Cardiac septum (tissue), 1 donor: Measurements from ENCODE around the gene VSIG10L2. TPM values are rescaled to one million over a fixed set of nuclear protein-coding genes. Genes with fewer than 3 reads are reported as not detected.

Experiments used
- DNase-seq: peaks from one replicate; pipeline ENCODE4 v3.0.0-alpha.2; 2020; ENCODE audit warnings: low spot score
- intact Hi-C: fragments of 100-400 bp; cut with DNase I; formaldehyde crosslinking; loops from one replicate; pipeline ENCODE4 v1.14.0; 2022
- total RNA-seq: library from RNA; stranded (reverse); fragmentation: NEBNext Ultra II Directional; extraction: Animal tissue kit (Norgen Biotek cat#: 25700); gene quantifications from one replicate; pipeline ENCODE4 v1.2.1, GENCODE V29; 2021
- donor health status: DM: no; HTN: no; CAD: no.

VSIG10L2 gene
- total RNA-seq, 1 donor from 2014 or later = not detected

DNA sequence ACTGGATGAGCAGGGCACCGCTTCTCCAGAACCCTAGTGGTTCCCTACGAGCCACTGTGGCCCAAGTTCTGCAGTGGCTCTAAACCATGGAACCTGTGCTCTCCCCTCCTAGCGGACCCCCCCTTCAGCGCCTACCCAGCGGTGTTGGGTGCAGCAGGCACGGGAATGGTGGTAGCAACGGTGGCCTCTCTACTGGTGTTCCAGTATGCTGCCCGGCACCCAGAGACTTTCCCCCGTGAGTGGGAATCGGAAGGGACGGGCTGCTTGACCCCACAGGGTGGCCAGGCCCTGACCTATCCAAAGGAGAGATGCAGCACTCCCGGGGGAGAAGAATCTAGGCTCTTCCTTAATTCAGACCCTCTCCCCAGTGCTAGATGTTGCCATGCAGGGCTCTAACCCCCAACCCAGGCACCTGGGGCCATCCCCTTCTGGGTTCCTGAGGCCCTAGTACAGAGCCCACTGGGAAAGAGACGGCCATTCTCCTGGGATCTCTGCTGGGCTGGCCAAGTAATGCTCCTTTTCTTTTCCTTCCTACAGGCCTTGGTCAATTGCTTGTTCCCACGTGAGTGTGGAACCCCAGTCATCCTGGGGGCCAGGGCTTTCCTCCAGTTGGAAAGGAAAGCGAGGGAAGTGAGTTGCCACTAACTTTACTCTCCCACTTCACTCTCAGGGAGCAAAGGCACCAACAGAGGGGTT lies 9.2 kb downstream of the VSIG10L2 start:
- peak; percentile 57 for DNase-seq
- intact Hi-C loops = no loop called here

DNA sequence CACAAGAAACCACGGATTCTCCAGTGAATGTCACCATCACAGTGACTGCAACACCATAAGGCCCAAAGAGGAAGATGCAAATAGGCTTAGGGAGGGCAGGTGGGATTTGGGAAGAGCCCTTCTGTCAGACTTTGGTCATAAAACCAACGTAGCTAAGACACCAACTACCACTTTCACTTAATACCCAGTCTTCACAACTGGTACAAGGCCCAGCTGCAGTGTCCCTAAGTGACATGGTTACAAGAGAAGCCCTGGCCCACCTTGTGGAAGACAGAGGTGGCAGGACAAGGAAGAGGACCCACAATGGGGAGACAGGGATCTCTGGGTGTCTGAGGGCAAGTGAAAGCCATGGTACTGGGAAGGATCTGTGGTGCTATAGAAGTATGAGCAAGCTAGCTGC lies 10.0 kb downstream of the VSIG10L2 start:
- DNase-seq = no peak
- intact Hi-C loops = no loop called here

DNA sequence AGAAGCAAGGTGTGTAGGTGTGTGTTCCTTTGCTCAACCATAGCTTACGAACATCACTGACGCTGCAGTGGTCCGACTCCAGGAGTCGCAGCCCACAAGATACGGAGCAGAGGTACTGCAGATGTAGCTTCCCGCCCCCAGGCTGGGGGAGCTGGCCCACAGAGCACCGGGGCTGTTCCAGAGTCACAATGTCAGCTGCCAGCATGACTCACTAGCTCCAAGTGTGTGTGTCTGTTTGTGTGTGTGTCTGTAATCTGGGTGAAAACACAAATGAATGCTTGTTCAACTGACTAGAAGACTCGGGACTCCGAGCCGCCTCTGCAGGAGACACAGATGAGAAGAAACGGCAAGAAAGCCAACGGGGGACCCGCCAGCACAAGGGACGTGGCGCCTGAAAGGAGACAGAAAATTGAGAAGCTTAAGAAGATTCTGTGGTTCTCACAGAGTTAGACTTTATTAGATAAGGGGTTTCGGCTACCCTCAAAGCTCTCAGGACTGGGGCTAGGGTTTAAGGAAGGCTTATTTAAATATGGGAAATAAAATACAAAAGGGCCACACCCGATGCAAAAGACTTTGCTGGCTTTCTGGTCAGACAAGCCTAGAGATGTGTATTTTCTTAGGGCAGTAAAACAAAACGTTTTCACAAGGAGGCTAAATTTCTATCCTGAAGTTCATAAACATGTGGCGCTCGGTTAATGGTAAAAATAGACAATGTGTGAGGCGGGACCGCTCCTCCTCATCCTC lies 10.7 kb downstream of the VSIG10L2 start:
- no peak for DNase-seq
- intact Hi-C loops = no loop called here

DNA sequence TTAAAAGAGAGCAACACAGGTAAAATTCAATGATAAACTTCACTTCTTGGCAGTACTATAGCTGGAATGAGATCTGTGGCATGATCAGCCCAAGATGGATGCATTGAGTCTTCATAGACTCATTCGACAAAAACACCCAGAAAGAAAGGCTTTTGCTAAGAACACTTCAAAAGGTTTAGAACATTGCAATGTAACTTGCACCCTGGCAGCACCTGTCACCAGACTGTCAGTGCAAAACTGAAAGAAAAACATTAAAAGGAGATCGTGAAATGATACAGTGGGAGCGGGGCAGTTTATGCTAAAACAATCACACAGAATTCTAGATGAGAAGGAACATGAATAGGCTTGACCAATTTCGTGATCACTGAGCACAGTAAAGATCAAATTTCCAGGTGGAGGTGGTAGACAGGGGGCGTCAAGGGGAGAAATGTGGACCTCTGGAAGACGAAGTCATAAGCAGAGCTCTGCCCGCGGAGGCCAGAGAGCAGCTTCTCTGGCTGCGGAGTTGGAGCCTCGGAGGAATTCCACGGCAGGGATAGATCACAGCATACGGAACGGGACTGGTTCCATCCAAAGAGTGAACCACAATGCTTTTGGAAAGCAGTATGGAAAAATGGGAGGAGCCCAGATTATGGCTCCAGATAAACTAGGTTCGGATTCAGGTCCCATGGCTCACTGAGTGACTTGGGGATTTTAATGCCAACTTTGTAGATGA lies 11.9 kb downstream of the VSIG10L2 start:
- intact Hi-C loops = no loop called here
- DNase-seq = no peak

DNA sequence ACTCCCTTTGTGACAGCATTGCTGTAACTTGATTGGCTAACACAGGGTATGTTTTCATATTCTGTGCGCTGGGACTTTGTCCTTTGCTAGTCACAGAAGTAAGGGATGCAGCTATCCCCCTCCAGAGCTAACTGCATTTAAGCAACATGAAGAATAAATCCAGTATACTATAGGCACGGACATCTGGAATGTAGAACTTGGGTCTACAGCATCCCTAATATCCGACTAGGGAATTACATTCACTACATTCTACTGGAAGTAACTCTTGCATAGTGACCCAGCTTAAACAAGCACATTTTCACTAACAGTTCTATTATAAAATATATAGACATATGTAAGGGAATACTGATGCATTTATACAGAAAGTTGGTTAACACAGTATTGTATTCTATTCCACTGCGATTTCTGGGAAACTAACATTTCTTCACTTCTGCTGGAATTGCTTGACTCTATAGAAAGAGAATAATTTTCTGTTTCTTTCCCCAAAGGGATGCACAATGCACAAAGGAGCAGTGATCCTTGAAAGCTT lies 13.1 kb downstream of the VSIG10L2 start:
- no peak for DNase-seq
- intact Hi-C loops = no loop called here

DNA sequence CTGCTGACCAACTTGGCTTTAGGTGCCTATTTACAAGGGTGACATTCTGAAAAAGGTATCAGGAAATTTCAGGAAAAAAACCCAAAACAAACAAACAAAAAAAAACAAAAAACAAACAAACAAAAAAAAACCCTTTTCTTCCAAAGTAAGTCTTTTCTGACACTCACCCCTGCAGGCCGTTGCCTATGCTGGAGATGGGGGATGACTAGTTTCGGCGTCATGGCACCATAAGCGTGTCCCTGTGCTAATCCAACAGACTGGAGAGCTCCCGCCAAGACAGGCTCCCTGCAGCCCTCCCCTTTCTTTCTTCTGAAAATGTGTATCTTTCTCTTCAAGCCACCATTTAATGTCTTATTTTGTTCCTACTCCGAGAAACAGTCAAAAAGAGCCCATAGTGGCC lies 13.7 kb downstream of the VSIG10L2 start:
- intact Hi-C loops = no loop called here
- DNase-seq = no peak

DNA sequence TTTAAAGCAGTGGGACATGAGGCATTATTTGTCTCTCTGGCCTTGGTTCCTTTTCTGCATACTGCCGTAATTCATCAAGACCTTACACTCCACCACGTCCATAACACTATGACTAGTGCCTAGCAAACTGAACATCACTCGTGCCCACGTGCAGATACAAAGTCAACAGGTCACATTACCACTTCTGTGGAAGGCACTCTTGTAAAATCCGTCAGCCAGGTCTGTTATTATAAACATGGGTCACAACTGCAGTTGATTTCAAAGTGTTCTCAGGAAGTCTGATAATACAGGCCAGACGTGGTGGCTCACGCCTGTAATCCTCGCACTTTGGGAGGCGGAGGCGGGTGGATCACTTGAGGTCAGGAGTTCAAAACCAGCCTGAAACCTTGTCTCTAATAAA lies 14.1 kb downstream of the VSIG10L2 start:
- no peak for DNase-seq
- intact Hi-C loops = no loop called here

DNA sequence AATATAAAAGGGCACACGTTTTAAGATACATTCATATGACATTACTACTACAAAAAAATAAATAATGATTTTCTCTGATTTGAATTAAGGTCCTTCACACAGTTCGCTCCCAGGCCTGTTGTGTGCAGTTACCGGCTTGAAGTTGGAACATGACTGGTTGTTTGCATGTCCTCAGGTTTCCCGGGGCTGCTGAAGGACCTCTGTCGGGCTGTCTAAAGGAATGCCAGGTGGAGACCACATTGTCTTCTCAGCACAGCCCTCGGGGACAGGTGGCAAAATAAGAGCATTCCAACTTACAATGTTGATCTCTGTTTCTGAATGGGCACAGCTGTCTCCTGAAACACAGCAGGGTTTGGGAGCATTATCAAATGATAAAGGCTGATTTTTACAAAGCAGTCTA lies 14.9 kb downstream of the VSIG10L2 start:
- intact Hi-C loops = no loop called here
- no peak for DNase-seq

DNA sequence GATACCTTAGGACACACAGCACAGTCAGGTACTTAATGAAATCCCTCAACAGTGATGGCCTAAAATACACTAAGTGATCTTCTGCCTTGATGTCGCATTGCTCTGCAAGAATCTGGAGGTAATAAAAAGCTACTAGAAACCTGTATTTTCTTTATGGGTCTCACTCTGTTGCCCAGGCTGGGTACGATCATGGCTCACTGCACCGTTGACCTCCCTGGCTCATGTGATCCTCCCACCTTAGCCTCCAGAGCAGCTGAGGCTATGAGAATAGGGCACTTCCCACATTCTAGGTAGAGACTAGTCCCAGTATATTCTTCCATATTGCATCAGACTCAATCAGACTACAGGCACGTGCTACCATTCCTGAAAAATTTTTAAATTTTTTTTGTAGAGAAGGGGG lies 21.7 kb downstream of the VSIG10L2 start:
- DNase-seq = no peak
- intact Hi-C loops = no loop called here

DNA sequence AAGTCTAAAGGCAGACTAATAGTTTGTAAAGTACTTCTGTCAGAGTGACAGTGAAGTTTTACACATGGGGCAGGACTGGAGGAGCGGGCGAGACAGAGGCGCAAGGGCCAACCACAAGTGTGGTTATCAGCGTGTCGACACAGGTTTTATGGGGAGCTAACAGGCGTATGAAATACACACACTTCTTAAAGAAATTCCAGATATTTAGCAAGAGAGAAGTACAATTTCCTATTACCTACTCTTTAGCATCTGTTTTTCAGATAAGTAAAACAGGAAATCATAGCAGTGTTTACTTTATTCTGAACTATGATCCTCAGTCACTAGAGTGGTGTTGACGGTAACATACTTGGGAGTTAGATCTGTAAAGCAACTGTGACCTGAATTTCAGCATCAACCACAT lies 22.5 kb downstream of the VSIG10L2 start:
- intact Hi-C loops = no loop called here
- DNase-seq = no peak

DNA sequence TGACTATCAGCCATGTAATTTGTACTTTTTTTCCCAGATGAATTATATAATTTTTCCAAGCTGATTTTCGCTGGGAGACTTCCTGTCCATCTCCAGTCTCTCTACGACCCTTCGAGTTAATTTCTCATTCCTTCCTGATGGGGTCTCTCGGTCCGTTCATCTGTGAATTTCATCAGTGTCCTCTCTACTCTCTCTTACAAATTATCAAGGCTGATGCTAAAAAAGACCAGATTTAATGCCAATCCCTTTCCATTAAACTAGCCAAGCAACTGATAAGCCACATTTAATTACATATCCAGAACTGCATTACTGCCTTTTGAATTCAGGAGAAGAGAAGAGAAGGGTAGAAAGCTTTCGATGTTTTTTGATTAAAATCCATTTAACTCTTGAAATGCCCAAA lies 25.8 kb downstream of the VSIG10L2 start:
- DNase-seq = no peak
- intact Hi-C loops = no loop called here

DNA sequence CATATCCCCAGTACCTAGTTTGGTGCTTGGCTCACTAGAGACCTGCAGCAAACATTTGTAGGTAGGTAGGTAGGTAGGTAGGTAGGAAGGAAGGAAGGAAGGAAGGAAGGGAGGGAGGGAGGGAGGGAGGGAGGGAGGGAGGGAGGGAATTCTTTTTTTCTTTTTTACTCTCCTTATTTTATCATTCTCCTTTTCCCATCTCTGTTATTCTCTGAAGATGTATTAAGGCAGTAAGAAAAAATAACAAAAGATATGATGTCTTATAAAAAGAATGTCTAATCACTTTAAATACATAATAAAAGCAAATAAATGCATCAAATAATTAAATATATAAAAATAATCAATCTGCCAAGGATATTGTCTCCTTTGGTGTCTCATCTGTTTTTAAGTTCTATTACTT lies 28.4 kb downstream of the VSIG10L2 start:
- intact Hi-C loops = no loop called here
- no peak for DNase-seq

DNA sequence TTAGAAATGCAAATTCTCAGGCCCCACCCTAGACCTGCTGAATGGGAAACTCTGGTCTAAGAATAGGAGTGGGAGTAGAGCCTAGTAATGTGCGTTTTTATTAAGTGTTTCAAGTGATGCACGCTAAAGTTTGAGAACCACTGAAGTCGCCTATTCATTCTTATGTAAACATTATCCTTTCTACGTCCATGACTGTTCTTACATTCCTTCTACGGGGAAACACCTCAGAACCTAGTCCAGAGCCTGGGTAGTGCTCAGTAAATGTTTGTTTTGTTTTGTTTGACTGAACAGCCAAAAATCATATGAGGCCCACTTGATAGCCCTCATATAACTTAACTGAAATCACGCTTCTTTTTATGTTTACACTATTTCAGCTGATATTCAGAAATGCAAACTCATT lies 29.8 kb downstream of the VSIG10L2 start:
- intact Hi-C loops = no loop called here
- no peak for DNase-seq

DNA sequence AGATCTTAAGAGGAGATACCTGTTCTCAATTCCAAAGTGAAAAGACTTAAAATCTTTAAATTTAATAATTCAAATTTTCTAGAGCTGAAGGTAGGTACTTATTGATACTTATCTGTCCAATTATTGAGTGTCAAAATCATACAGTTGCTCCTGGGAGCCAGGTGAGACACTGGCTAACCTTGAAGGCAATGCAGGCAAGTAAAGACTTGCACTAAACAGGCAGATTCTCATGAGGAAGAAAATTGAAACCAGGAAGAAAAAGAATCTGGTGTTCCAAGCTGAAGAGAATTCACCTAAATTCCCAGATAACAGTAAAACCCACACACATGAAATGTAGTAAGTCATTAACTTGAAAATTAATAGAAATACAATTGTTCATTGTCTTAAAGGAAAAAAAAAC lies 30.3 kb downstream of the VSIG10L2 start:
- intact Hi-C loops = no loop called here
- DNase-seq = no peak

DNA sequence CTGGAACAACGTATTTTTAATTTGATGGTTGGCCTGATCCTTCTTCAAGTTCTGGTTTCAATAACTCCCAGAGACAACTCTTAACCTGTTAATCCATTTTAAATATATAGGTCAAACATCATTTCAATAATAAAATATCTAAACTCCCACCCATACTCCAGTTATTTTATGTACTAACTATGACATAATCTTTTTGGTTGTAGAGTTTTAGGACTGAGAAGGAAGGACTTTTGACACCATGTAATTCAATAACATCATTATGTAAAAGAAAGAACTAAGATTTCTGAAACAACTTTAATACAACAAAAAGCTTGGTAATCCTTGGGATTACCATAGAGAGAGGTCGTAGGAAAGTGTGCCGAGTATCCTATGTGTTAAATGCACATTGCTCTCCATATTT lies 31.5 kb downstream of the VSIG10L2 start:
- DNase-seq = no peak
- intact Hi-C loops = no loop called here

DNA sequence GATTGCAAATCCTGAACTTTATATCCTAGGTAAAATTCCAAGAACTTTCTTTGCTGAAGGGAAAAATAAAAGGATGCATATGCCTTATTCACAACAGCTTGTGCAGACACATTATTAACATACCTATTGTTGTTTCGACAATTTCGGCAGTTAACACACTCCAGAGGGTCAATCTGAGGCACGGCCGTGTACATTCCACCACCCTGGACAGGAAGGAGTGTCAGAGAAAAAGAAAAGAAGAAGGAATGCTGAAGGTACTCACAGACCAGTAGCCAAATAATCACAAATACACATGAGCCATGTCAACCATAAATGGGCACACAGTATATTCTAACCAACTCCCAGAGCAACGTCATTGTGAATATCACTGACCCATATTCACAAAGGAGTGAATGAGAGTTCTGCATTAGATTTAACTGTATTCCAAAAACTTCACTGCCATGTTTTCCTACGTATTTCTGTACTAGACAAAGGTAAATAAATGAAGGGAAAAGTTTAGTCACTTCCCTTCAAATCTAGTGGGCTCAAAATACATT lies 32.4 kb downstream of the VSIG10L2 start:
- no peak for DNase-seq
- intact Hi-C loops = no loop called here

DNA sequence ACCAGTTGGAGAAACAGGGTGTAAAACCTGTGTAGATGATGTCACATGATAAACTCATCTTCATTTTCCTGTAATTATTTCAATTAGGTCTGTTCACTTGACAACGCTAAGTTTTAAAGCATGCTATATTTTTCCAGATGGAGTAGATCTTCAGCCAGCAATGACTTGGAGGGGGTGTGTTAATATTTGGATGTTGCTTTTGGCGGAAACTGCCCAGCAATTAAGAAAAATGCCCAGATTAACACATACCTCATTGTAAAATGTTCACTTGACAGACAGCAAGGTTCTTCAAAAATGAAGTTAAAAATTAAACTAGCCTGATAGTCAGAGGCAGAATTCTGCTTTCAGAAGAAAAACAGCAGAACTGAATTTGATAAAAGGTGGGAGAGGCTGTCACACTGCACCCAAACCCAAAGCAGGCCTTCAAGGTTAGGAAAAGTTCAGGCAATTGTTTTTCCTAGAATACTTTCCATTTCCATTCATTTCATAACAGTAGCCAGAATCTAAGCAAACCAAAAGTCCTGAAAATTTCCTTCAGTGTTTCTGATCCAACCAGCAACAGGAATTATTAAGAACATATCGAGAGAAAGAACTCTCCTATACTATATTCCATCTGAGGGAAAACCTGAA lies 33.0 kb downstream of the VSIG10L2 start:
- DNase-seq = no peak
- intact Hi-C loops = no loop called here

DNA sequence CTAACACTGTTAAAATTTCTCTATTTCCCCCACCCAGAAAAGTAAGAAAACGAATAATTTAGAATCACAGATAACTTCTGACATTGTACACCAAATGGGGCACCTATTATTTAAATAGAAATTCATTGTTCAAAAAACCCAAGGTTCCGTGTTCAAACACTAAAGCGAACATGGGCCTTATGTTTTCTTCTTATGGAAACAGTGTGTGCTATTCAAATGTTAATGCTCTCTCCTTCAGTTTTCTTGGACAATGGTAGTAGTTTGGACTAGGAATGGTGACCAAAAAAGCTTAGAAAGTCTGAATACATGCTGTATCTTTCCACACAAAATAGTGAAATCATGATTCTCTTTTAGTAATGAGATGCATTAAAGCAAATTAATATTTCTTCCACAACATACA lies 33.7 kb downstream of the VSIG10L2 start:
- intact Hi-C loops = no loop called here
- no peak for DNase-seq

DNA sequence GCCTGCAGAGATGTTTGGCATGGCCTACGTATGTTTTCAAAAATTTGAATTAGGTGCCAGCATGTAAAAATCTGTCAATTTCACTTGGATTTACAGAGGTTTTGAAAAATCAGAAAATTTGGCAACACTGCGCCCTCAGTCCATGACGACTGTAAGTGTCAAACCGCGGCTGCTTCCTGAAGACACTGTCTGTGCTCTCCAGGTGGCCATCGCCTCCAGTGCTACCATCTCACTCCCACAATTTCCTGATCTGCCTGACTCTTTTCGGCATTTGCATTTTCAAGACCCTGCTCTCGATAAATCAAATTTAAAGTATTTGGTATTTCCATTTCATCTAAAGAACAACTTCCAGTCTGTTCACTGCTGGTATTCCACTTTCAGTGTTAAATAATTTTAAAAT lies 34.6 kb downstream of the VSIG10L2 start:
- no peak for DNase-seq
- intact Hi-C loops = no loop called here

DNA sequence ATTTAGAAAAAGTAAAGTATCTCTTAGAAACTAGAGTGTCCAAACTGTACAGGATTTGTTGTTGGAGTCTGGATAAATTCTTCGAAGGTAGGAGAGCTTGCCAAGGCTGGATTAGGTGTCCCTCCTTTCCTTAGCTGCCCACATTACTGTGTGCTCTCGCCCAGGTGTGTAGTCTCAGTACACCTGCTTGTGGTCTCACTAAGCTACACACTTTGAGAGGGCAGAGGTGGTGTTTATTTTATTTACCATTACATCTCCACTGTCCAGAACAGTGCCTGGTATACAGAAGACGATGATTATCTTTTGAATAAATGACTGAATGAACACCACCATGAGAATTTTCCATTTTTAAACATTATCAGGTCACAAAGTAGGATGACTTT lies 36.5 kb downstream of the VSIG10L2 start:
- intact Hi-C loops = no loop called here
- no peak for DNase-seq
